HG03039 (cell line): ENCODE data around the gene NUP210L.
"Not testable (repeated sequence)": the region's sequence is repeated elsewhere in the genome, so short reads cannot be mapped to it uniquely, and the experiment has no call there.

Source experiments
- ATAC-seq: cut with Tn5 transposase; IDR thresholded peaks from one replicate; pipeline ENCODE4 v1.9.1; 2021; ENCODE audit warnings: mild to moderate bottlenecking, moderate library complexity; ENCODE audit not compliant: unreplicated experiment

Gene NUP210L

DNA sequence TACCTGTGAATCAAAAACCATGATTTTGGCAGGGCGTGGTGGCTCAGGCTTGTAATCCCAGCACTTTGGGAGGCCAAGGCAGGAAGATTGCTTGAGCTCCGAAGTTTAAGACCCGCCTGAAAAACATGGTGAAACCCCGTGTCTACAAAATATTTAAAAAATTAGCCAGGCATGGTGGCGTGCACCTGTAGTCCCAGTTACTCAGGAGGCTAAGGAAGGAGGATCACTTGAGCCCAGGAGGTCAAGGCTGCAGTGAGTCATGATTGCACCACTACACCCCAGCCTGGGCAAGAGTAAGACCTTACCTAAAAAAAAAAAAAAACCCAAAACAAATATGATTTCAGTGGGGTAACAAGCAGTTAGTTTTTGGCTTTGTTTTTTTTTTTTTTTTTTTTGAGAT, 54.7 kb downstream of the NUP210L start:
- not testable (repeated sequence) for ATAC-seq

DNA sequence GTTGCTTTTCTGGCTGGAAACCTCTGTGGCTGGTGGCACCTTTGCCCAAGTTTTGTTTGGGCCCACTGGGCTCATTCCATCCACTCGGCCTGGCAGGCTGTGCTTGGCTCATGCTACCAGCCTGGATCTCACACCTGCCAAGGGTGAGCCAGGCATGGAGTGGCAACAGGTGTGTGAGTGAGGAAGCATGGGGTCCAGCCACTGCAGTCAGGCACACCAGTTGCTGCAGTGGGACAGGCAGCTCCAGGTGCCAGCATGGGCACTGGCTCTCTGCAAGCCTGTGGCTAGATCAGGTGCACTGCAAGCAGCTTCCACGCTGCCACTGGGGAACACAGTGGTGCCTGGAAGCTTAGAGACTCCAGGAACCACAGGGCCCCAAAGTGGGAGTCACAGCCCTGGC, 57.0 kb downstream of the NUP210L start:
- ATAC-seq: no peak

DNA sequence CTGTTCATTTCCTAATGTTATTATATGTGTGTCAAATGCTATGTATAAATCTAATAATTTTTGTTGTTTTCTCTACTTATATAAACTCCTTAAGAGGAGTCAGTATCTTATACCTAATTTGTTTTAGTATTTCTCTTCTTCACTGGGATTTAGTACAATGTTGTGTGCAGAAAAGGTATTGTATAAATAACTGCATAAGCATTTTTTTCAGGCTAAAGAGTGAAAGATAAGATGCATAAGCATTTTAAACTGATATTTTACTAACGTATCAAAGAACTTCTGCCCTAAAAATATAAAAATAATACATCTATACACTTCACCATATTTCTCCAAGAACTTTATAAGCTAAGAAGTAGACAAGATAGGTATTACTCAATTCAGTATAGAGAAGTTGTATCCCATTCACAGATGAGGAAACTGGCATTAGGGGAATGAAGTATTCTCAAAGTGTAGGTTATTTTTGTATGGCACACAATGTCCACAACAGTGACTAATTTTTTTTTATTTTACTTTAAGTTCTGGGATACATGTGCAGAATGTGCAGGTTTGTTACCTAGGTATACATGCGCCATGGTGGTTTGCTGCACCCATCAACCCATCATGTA, 59.3 kb downstream of the NUP210L start:
- no peak for ATAC-seq

DNA sequence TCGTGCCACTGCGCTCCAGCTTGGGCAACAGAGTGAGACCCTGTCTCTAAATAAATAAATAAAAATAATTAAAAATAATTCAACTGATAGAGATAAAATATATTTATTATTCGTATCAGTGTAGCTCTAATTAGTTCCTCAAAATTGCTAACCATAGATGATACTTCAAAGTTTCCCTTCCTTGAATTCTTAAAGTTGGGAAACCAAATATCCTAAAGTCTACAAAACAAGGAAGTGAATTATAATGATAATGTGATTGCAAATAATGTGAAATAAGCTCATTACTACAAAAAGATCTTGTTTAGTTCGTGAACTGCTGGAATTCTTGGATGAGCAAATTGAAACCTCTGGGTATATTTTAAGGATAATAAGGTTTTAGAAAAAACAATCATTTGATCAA, 60.5 kb downstream of the NUP210L start:
- ATAC-seq: no peak

DNA sequence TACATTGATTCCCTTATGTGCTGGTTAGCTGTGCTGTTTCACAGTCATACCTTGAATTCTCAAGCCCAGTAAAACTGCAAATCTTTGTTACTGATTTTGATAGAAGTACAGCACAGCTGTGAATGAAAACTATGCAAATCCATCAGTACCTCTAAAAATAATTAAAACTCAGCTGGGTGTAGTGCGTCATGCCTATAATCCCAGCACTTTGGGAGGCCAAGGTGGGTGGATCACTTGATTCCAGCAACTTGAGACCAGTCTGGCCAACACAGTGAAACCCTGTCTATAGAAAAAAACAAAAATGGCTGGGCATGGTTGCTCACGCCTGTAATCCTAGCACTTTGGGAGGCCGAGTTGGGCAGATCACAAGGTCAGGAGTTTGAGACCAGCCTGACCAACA, 61.2 kb downstream of the NUP210L start:
- no peak for ATAC-seq

DNA sequence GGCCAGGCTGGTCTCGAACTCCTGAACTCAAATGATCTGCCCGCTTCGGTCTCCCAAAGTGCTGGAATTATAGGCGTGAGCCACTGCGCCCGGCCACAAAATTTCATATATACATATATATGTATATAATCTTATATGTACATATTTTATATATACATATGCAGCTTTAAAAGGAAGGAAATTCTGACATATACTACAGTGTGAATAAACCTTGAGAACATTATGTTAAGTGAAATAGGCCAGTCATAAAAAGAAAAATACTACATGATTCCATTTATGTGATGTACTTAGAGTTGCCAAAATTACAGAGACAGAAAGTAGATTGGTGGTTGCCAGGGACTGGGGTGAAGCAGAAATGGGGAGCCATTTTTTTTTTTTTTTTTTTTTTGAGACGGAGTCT, 63.2 kb downstream of the NUP210L start:
- no peak for ATAC-seq

DNA sequence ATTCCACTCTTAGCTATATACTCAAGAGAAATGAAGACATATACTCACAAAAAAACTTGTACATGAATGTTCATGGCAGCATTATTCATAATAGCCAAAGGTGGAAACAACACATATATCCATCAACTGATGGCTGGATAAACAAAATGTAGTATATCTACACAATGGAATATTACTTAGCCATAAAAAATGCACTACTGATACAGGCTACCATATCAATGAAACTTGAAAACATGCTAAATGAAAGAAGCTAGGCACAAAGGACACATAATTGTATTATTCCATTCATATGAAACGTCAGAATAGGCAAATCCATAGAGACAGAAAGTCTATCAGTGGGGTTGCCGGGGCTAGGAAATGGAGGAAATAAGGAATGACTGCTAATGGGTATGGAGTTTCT, 67.3 kb downstream of the NUP210L start:
- no peak for ATAC-seq

DNA sequence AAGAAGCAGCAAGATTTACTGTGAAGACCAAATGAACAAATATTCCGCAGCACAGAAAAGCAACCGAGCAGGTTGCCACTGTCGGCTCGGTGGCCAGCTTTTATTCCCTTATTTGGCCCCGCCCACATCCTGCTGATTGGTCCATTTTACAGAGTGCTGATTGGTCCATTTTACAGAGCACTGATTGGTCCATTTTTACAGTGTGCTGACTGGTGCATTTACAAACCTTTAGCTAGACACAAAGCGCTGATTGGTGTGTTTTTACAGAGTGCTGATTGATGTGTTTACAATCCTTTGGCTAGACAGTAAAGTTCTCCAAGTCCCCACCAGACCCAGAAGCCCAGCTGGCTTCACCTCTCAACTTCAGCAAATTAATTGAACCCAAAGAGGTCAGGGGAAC, 71.8 kb downstream of the NUP210L start:
- not testable (repeated sequence) for ATAC-seq

DNA sequence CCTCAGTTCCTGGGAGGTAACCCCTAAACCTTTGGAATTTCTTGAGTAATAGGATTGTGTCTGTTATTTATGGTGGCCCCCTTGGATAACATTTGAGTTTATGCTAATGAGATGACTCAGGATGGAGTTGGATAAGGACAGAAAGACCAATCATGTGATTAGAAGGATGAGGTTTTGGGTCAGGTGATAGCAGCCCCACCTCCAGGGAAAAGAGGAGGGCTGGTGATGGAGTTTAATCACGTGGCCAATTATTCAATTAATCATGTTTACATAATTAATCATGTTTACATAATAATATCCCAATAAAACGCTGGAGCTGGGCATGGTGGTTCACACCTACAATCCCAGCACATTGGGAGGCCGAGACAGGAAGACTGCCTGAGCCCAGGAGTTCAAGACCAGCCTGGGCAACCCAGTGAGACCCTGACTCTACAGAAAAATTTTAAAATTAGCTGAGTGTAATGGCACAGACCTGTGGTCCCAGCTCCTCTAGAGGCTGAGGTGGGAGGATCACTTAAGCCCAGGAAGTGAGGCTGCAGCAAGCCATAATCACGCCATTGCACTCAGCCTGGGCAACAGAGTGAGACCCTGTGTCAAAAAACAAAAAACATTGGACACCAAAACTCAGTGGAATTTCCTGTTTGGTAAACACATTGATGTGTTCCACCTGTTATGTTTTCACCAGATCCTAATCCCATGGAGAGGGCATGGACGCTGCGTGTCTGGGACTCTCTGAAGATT, 73.3 kb downstream of the NUP210L start:
- no peak for ATAC-seq

DNA sequence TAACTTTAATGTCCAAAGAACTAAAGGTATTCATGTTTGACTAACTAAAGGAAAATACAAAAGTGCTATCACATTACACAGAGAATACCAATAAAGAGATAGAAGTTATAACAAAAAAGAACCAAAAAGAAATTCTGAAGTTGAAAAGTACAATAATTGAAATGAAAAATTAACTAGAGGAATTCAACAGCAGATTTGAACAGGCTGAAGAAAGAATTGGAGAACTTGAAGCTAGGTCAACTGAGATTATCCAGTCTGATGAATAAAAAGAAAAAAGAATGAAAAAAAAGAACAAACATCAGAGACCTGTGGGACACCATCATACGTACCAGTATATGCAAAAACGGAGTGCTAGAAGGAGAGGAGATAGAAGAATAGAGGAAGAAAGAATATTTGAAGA, 78.5 kb downstream of the NUP210L start:
- ATAC-seq: no peak

DNA sequence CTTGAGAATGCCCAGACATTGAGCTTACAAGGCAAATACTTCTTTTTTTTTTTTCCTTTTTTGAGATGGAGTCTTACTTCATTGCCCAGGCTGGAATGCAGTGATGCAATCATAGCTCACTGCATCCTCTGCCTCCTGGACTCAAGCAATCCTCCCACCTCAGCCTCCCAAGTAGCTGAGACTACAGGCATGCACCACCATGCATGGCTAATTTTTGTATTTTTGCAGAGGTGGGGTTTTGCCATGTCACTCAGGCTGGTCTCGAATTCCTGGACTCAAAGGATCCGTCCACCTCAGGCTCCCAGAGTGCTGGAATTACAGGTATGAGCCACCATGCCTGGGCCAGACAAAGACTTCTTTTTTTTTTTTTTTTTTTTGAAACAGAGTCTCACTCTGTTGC, 79.1 kb downstream of the NUP210L start:
- no peak for ATAC-seq

DNA sequence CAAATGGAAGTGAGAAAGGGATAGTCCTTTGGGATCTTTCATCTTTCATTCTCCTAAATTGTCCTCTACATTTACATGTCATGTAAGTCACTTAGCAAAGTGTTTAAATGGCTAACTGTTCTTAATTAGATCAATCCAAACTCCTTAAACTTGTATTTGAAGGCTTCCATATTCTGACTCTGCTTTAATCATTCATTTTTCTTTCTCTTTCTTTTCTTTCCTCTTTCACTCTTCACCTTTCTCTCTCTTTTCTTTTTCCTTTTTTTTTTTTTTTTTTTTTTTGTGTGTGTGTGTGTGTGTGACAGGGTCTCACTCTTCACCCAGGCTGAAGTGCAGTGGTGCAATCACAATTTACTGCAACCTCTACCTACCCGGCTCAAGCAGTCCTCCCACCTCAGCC, 92.6 kb downstream of the NUP210L start:
- no peak for ATAC-seq

DNA sequence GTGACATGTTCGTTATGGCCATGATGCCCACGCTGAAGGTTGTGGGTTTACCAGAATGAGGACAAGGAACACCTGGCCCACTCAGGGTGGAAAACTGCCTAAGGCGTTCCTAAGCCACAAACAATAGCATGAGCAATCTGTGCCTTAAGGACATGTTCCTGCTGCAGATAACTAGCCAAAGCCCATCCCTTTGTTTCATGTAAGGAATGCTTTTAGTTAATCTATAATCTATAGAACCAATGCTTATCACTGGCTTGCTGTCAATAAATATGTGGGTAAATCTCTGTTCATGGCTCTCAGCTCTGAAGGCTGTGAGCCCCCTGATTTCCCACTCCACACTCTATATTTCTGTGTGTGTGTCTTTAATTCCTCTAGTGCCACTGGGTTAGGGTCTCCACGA, 107.4 kb downstream of the NUP210L start:
- not testable (repeated sequence) for ATAC-seq

DNA sequence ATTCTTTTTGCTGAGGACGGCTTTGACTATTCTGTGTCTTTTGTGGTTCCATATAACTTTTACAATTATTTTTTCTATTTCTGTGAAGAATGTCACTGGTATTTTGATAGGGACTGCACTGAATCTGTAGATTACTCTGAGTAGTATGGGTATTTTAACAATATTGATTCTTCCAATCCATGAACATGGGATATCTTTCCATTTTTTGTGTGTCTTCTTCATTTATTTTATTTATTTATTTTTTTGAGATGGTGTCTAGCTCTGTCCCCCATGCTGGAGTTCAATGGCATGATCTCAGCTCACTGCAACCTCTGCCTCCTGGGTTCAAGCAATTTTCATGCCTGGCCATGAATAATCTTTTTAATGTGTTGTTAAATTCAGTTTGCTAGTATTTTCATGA, 121.2 kb downstream of the NUP210L start:
- not testable (repeated sequence) for ATAC-seq

DNA sequence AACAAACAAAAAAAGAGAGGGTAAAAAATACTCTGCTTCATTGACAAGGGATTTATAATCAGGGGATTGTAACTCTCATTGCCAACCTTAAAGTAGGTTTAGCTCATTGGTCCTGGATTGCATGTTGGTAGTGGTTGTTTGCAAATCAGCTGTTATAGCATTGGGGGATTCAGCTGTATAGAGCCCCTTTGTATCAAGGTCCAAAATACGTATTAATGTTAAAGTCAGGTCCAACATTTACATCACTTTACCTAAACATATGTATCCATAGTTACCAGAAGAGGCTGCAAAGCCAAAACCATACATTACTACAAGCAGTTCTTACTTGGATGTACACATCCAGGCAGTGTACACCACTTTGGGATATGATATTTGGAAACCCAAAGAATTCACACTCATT, 134.9 kb downstream of the NUP210L start:
- ATAC-seq: no peak

DNA sequence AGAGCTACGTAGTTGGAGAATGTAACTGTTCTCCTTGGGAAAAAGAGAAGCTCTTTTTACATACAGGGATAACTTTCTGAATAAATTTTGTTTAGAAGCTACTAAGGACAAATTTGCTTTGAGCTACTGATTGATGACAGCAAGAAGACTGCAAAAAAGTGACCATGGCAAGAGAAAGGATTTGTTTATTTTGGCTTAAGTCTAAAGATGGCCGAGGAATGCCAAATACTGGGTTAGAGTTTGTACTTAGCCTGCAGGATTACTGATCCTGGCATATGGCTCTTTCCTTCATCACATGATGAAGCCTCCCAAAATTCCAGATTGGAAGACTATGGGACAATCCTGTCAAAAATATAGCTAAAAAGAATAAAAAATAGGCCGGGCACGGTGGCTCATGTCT, 135.6 kb downstream of the NUP210L start:
- ATAC-seq: no peak

DNA sequence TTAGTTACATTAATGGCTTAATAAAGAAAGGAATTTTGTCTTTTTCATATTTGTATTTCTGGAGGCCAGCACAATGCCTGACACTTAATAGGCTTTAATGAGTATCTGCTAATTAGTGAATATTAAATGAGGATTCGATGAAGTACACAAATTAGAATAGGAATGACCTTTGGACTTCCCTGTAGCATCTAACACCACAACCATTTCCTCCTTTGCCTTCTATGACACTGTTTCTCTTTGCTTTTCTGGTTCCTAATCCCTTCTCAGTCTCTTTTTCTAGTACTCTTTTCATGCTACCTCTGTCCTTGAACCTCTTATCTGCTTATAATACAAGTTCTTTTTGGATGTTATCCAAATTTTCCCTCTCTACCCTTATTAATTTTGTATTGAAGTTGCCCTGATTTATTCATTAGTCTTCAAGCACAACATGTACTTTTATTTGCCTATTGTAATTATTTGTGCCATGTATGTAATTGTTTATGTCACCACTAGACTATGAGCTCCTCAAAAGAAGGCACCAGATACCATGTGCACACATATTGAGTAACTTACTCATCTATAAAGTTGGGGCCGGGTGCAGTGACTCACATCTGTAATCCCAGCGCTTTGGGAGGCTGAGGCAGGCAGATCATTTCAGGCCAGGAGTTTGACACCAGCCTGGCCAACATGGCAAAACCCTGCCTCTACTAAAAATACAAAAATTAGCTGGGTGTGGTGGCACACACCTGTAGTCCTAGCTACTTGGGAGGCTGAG, 140.5 kb downstream of the NUP210L start:
- no peak for ATAC-seq

DNA sequence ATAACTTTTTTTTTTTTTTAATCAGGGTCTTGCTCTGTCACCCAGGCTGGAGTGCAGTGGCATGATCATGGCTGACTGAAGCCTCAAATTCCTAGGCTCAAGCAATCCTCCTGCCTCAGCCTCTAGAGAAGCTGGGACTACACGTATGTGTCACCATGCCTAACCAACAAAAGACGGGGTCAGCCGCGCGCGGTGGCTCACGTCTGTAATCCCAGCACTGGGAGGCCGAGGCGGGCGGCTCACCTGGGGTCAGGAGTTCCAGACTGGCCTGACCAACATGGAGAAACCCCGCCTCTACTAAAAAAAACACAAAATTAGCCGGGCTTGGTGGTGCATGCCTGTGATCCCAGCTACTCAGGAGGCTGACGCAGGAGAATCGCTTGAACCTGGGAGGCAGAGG, 142.3 kb downstream of the NUP210L start:
- not testable (repeated sequence) for ATAC-seq

DNA sequence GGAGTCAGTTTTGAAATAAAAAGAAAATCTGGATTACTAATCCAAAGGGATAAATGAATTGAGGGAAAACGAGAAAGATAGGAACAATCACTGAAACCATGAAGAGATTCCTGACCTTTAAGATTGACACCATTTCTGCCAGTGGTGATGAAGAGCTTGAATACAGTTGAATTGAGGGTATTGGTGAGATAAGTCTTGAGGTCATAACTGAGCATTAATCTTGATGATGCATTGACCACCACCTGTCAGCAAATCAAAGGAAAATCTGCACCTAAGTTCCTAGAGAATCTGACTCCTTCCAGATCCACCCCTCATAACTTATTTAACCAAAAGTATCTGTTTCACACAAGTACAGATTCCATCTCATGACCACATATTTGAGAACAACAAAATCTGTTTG, 142.7 kb downstream of the NUP210L start:
- no peak for ATAC-seq

DNA sequence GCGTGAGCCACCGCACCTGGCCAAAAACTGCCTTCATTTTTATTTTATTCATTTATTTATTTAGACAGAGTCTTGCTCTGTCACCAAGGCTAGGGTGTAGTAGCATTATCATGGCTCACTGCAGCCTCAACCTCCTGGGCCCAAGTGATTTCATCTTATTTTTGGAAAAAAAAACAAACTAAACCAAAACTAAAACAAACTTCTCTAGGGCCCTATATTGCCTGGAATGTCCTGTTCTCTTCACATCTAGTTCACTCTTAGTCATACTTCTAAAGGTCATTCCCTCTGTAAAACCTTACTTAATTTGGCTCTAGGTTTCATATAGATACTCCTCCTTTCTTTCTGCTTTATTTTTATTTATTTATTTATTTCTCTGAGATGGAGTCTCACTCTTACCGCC, 148.7 kb downstream of the NUP210L start:
- ATAC-seq: no peak

DNA sequence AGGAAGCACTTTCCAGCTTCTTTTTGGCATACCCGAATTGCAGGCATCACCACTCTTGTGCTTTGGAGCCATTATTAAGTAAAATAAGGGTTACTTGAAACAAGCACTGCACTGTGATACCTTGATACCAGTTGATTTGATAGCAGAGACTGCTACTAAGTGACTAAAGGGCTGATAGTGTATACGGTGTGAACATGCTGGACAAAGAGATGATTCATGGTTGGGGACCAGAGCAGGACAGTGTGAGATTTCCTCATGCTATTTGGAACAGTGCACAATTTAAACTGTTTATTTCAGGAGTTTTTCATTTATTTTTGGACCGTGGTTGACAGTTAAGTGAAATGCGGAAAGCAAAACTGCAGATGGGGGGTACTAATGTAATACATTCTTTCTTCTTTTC, 154.5 kb downstream of the NUP210L start:
- no peak for ATAC-seq

DNA sequence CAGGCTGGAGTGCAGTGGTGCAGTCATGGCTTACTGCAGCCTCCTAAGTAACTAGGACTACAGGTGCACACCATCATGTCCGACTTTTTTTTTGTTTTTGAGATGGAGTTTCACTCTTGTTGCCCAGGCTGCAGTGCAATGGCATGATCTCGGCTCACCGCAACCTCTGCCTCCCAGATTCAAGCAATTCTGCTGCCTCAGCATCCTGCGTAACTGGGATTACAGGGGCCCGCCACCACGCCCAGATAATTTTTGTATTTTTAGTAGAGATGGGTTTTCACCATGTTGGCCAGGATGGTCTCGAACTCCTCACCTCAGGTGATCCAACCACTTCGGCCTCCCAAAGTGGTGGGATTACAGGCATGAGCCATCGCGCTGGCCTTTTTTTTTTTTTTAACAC, 158.0 kb downstream of the NUP210L start:
- ATAC-seq: not testable (repeated sequence)
